Caco-2 (cell line): ENCODE results near the gene GMIP. TPM values are rescaled to one million over a fixed set of nuclear protein-coding genes. Genes with fewer than 3 reads are reported as not detected.

Experiments used
- BruUV-seq: library from RNA; stranded (reverse); fragments of 400-500 nt; replicated peaks from 2 replicates; lab custom pipeline; 2021; lab: Mats Ljungman, UMichigan
- CTCF ChIA-PET: fragments of 300-600 bp; sonication (Branson Sonifier 250); formaldehyde crosslinking; loops from one replicate; lab custom pipeline; 2022; ENCODE audit warnings: antibody characterized with exemption; lab: Charles Lee
- POLR2A ChIA-PET: fragments of 300-600 bp; sonication (Branson Sonifier 250); formaldehyde crosslinking; loops from one replicate; lab custom pipeline; 2022; ENCODE audit warnings: antibody characterized with exemption; lab: Charles Lee
- DNase-seq, 2 experiments: peaks; one replicate each; pipeline versions ENCODE4 v3.0.0 to v3.0.0-alpha.2; 2020 to 2022
- H3K27me3 ChIP-seq: replicated peaks from 2 replicates; pipeline ENCODE4 v1.6.0; 2011; ENCODE audit warnings: low read length; ENCODE audit not compliant: control insufficient read depth, insufficient read depth
- H3K36me3 ChIP-seq: 2 replicates; pipeline ENCODE4 v1.5.1; 2011; ENCODE audit warnings: low read length; ENCODE audit not compliant: control insufficient read depth, insufficient read depth
- H3K4me1 ChIP-seq: fragments of 250-450 bp; sonication (Bioruptor Pico); 2 replicates; pipeline ENCODE4 v1.5.1; 2020; ENCODE audit warnings: mild to moderate bottlenecking
- H3K4me3 ChIP-seq: 2 replicates; pipeline ENCODE4 v1.5.1; 2011; ENCODE audit warnings: low read depth, mild to moderate bottlenecking, control low read depth, low read length
- H3K9me3 ChIP-seq: fragments of 250-450 bp; sonication (Bioruptor Pico); 2 replicates; pipeline ENCODE4 v1.5.1; 2020; ENCODE audit warnings: mild to moderate bottlenecking, moderate library complexity
- H3K27ac Mint-ChIP-seq: one replicate; pipeline ENCODE4 v1.8.0; 2022; ENCODE audit warnings: mixed read lengths; ENCODE audit not compliant: unreplicated experiment
- H3K27me3 Mint-ChIP-seq: one replicate; pipeline ENCODE4 v1.8.0; 2022; ENCODE audit warnings: mixed read lengths; ENCODE audit not compliant: insufficient read depth, unreplicated experiment
- H3K36me3 Mint-ChIP-seq: one replicate; pipeline ENCODE4 v1.8.0; 2022; ENCODE audit warnings: mild to moderate bottlenecking, mixed read lengths; ENCODE audit not compliant: insufficient read depth, unreplicated experiment
- H3K4me1 Mint-ChIP-seq: one replicate; pipeline ENCODE4 v1.8.0; 2022; ENCODE audit warnings: low read depth, mixed read lengths; ENCODE audit not compliant: unreplicated experiment
- H3K4me3 Mint-ChIP-seq: one replicate; pipeline ENCODE4 v1.8.0; 2022; ENCODE audit warnings: mild to moderate bottlenecking, moderate library complexity, mixed read lengths; ENCODE audit not compliant: unreplicated experiment
- H3K9me3 Mint-ChIP-seq: one replicate; pipeline ENCODE4 v1.8.0; 2022; ENCODE audit warnings: mixed read lengths; ENCODE audit not compliant: unreplicated experiment
- CTCF ChIP-seq, 2 experiments: fragments of 200-600 bp in 1 of 2; IDR thresholded peaks; 1 replicate in 1 of 2; 2 replicates in 1 of 2; pipeline versions ENCODE4 v1.5.1 to v1.8.0; 2011 to 2022; ENCODE audit warnings: antibody characterized with exemption in 1 of 2, control low read depth in 1 of 2, inconsistent platforms in 1 of 2, low read depth in 1 of 2, low read length in 1 of 2, mild to moderate bottlenecking in 1 of 2, moderate library complexity in 1 of 2; ENCODE audit not compliant: insufficient read depth in 1 of 2, severe bottlenecking in 1 of 2, unreplicated experiment in 1 of 2
- intact Hi-C: fragments of 100-400 bp; cut with micrococcal nuclease; formaldehyde crosslinking; loops from one replicate; pipeline ENCODE4 v1.10.0; 2022; ENCODE audit not compliant: unreplicated experiment
- total RNA-seq: library from RNA; stranded (reverse); gene quantifications from 2 replicates; pipeline ENCODE4 v1.2.3, GENCODE V29; 2022

The GMIP gene
- total RNA-seq, 1 experiment from 2014 or later: 8.6 TPM

DNA sequence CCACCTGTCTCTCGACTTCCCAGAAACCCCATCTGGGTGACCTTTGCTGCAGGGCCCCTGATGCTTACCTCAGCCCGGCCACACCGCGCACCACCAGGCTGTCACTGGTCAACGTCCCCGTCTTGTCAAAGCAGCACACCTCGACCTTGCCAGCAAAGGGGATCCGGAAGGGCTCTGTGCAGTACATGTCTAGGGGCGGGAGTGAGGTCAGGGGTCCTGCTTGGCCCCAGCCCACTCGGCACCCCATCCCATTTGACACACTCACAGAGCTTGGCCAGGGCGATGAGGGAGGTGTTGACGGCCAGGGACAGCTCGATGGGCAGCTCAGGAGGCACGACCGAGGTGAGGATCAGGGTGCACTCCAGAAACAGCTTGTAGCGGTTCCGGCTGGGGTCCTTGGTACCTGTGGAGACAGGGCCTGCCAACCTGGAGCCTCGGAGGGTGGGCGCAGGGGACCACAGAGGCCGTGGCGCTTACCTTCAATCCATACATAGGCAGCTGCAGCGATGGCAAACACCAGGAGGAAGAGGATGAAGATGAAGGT lies 11.7 kb upstream of the GMIP start:
- Histone ChIP-seq H3K4me1 (no peaks in the 10 kb centered on the region), H3K36me3 (peaks cover 2% of the 10 kb centered on the region), H3K4me3 (no peak overlapping the region), H3K9me3 (no peaks in the 10 kb centered on the region), H3K27me3 (no peaks in the 10 kb centered on the region)
- Mint-ChIP-seq H3K27ac (no peak overlapping the region), H3K27me3 (no peaks in the 10 kb centered on the region), H3K4me1 (no peaks in the 10 kb centered on the region), H3K9me3 (no peaks in the 10 kb centered on the region), H3K4me3 (no peak overlapping the region), H3K36me3 (peaks cover 47% of the 10 kb centered on the region)
- no peak for DNase-seq
- intact Hi-C loops: no loop called here
- BruUV-seq: no TSS peak
- POLR2A ChIA-PET: no interaction called here
- CTCF ChIA-PET: no interaction called here
- TF ChIP-seq CTCF (IDR thresholded peaks at IDR 0.05; ENCODE audit: insufficient read depth in 1 of 2, low read depth in 1 of 2, low read length in 1 of 2, severe bottlenecking in 1 of 2, unreplicated experiment in 1 of 2): no peak

DNA sequence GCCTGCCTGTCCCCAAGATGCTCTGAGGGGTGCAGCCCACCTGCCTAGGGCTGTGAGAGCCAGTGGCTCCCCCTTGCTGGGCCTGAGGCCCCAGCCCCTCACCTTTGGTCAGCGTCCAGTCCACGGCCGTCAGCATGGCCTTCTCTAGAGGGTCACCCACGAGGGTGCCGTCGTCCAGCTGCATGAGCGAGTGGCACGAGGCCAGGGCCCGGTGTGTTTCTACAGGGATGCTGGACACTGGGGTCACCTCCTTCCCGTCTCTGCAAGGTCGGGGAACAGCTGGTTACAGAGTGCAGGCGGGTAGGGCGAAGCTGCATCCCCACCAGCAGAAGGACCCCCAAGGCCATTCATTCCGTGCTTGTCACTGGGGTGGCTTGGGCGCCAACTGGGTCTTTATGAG lies 11.0 kb upstream of the GMIP start:
- no peak for DNase-seq
- peaks cover 2% of the 10 kb centered on the region for H3K36me3 ChIP-seq
- H3K9me3 ChIP-seq: no peaks in the 10 kb centered on the region
- Mint-ChIP-seq H3K27ac (no peak overlapping the region), H3K4me3 (no peak overlapping the region), H3K36me3 (peaks cover 50% of the 10 kb centered on the region), H3K9me3 (no peaks in the 10 kb centered on the region), H3K27me3 (no peaks in the 10 kb centered on the region), H3K4me1 (no peaks in the 10 kb centered on the region)
- CTCF ChIA-PET: no interaction called here
- intact Hi-C loops: no loop called here
- TF ChIP-seq CTCF (IDR thresholded peaks at IDR 0.05; ENCODE audit: insufficient read depth in 1 of 2, low read depth in 1 of 2, low read length in 1 of 2, severe bottlenecking in 1 of 2, unreplicated experiment in 1 of 2): no peak
- no peak overlapping the region for H3K4me3 ChIP-seq
- no peaks in the 10 kb centered on the region for H3K4me1 ChIP-seq
- H3K27me3 ChIP-seq: no peaks in the 10 kb centered on the region
- no TSS peak for BruUV-seq
- POLR2A ChIA-PET: no interaction called here

GRCh38 chr19:19653597-19654147 lies 10.2 kb upstream of the GMIP start:
- H3K27ac Mint-ChIP-seq: no peak overlapping the region
- no peak overlapping the region for H3K4me3 Mint-ChIP-seq
- Histone ChIP-seq H3K36me3 (peaks cover 2% of the 10 kb centered on the region), H3K4me1 (no peaks in the 10 kb centered on the region), H3K4me3 (no peak overlapping the region), H3K27me3 (no peaks in the 10 kb centered on the region), H3K9me3 (no peaks in the 10 kb centered on the region)
- BruUV-seq: no TSS peak
- intact Hi-C loops: no loop called here
- no peaks in the 10 kb centered on the region for H3K9me3 Mint-ChIP-seq
- no peak for DNase-seq
- POLR2A ChIA-PET: no interaction called here
- H3K36me3 Mint-ChIP-seq: peaks cover 55% of the 10 kb centered on the region
- CTCF ChIA-PET: no interaction called here
- no peaks in the 10 kb centered on the region for H3K4me1 Mint-ChIP-seq
- TF ChIP-seq CTCF (IDR thresholded peaks at IDR 0.05; ENCODE audit: insufficient read depth in 1 of 2, low read depth in 1 of 2, low read length in 1 of 2, severe bottlenecking in 1 of 2, unreplicated experiment in 1 of 2): no peak
- no peaks in the 10 kb centered on the region for H3K27me3 Mint-ChIP-seq
